Heart left ventricle (tissue), 16 donors: ENCODE measurements around the gene CDHR5. TPM values are rescaled to one million over a fixed set of nuclear protein-coding genes. Genes with fewer than 3 reads are reported as not detected.

Source experiments
- ATAC-seq, 4 donors: fragments of 200-7000 bp; cut with Tn5 transposase; one replicate each; pipeline ENCODE4 v1.9.1; 2020 to 2022; ENCODE audit warnings: moderate library complexity in 4 of 4, mild to moderate bottlenecking in 3 of 4, moderate number of reproducible peaks in 1 of 4
- DNase-seq, 5 donors: peaks; one replicate each; pipeline ENCODE4 v3.0.0-alpha.2; 2020
- H3K27ac ChIP-seq, 12 donors: fragments of 200-600 bp; sonication (generic) in 4 of 12; one replicate each; pipeline versions ENCODE4 v1.5.0 to v1.8.0; 2016 to 2022; ENCODE audit warnings: mild to moderate bottlenecking in 2 of 12
- H3K27me3 ChIP-seq, 9 donors: fragments of 200-600 bp; sonication (generic) in 2 of 9; one replicate each; pipeline versions ENCODE4 v1.5.1 to v1.8.0; 2016 to 2022; ENCODE audit warnings: mild to moderate bottlenecking in 3 of 9
- H3K36me3 ChIP-seq, 9 donors: fragments of 200-600 bp; sonication (generic) in 2 of 9; one replicate each; pipeline versions ENCODE4 v1.5.0 to v1.8.0; 2018 to 2022; ENCODE audit warnings: mild to moderate bottlenecking in 2 of 9
- H3K4me1 ChIP-seq, 12 donors: fragments of 200-600 bp; sonication (generic) in 4 of 12; one replicate each; pipeline versions ENCODE4 v1.5.0 to v1.8.0; 2016 to 2022; ENCODE audit warnings: mild to moderate bottlenecking in 3 of 12
- H3K4me3 ChIP-seq, 12 donors: fragments of 200-600 bp; sonication (generic) in 4 of 12; one replicate each; pipeline versions ENCODE4 v1.5.0 to v1.8.0; 2017 to 2022; ENCODE audit warnings: mild to moderate bottlenecking in 9 of 12, moderate library complexity in 4 of 12
- H3K9me3 ChIP-seq, 12 donors: fragments of 200-600 bp; sonication (generic) in 4 of 12; one replicate each; pipeline versions ENCODE4 v1.5.0 to v1.8.0; 2016 to 2022; ENCODE audit warnings: mild to moderate bottlenecking in 1 of 12
- POLR2A ChIP-seq, 2 donors: fragments of 450-650 bp; IDR thresholded peaks; one replicate each; pipeline ENCODE4 v1.6.1; 2017; ENCODE audit warnings: antibody characterized with exemption in 2 of 2, mild to moderate bottlenecking in 2 of 2, moderate library complexity in 2 of 2
- WGBS, 4 donors: extraction: QIAGEN DNeasy Blood & Tissue Kit in 2 of 4; methylation state at CpG; one replicate each; pipeline versions ENCODE4 v1.1.5 to v1.1.7; 2013 to 2018; 5-methylcytosine and 5-hydroxymethylcytosine counted together
- intact Hi-C, 10 donors: fragments of 100-400 bp; cut with DNase I; formaldehyde crosslinking; loops; one replicate each; pipeline versions ENCODE4 v1.11.1 to v1.14.2; 2022
- polyA plus RNA-seq, 2 donors: library from polyadenylated mRNA; stranded (reverse); fragments of 200-250 nt; gene quantifications; one replicate each; pipeline ENCODE4 v1.2.3, GENCODE V29; 2013
- total RNA-seq, 9 donors: library from RNA; depleted of rRNA in 2 of 9; stranded (reverse); fragments of >200 nt in 2 of 9; fragmentation: NEBNext Ultra II Directional in 3 of 9; extraction: Animal tissue kit (Norgen Biotek cat#: 25700) in 3 of 9; gene quantifications; one replicate each; pipeline versions ENCODE4 v1.1.0 to v1.2.4, GENCODE V29; 2016 to 2023
- TF ChIP-seq, protein P1 (sequence below), 12 donors: fragments of 200-600 bp; sonication (generic) in 4 of 12; IDR thresholded peaks; one replicate each; pipeline versions ENCODE4 v1.5.0 to v1.8.0; 2018 to 2022; ENCODE audit warnings: antibody characterized with exemption in 12 of 12, mild to moderate bottlenecking in 5 of 12
- donor health status: ischemic (EF 13 %, LVEDD 7.1; RV severe dilation, severe dysfunction).
- donor health status: healthy with polysubstance abuse.
- donor health status: DM: no; HTN: yes; CAD: no.
- donor health status: DM: no; HTN: no; CAD: no.
- donor health status: ischemic (EF 25% LVEDD 6.9; RV normal size, moderate dysfunction).
- donor health status: ischemic (EF 25% LVEDD 5.7; RV mildly dilated, moderate dysfunction).
- donor health status: healthy.
- donor health status: DM: yes; HTN: yes; CAD: no.
- donor health status: ischemic (EF 35%, LVEDD 5.7; RV mildly dilated, moderate dysfunction).
- donor health status: nonischemic (EF 11% LVEDD 7.7; RV severe dilation, severe dysfunction).
- donor health status: DM: yes; HTN: yes; CAD: no.
- donor health status: PGD.
- donor health status: ischemic (EF 29% LVEDD 5.4; RV normal size, mild dysfunction).
- donor health status: nonischemic (EF 23%, LVEDD 6.1; RV moderate dilation, normal function).

The CDHR5 gene
- total and polyA plus RNA-seq, 11 donors: 0.07 TPM; not detected in 10

DNA sequence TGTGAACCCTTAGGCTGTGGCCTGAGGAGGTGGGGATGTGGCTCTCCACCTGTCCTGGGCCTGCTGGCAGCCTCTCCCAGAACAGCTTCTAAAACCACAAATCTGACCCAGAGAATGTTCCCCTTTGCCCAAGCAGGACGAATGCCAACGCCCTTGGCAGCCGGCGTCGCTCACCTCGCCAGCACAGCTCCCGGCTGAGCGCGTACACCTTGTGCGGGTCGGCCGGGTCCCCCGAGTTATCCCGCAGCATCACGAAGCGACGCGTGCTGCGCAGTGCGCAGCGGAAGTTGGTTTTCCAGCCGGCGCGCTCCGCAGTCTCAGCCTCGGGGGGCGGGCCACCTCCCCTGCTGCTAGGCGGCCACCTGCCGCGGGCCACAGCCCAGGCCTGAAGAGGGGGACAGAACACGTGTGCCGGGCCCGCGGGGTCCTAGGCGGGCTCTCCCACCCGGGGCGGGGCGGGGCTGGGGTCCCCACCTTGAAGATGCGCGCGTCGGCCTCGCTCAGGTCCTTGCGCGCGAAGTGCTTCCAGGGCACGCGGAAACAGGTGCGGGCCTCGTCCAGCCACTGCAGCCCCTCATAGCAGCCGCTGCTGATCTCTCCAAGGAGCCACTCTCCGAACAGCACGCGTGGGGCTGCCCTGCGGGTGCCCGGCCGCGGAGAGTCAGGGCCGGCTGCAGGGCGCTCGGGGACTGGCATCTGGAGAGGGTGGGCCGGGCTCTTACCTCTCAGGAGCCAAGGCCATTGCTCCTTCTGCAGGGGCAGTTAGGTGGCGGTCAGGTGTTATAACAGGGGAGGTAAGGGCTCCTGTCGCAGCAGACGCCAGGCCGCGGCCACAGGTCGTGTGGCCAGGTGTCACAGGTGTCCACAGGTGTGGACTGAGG is 9.9 kb downstream of the CDHR5 start:
- Histone ChIP-seq H3K4me3 (peak overlapping the region; percentile 25 to 90 (median 70)), H3K4me1 (peaks cover 8 to 38% (median 22%) of the 10 kb centered on the region in 12 donors), H3K27me3 (no peaks in the 10 kb centered on the region), H3K27ac (peak overlapping the region; percentile 76 to 99 (median 92)), H3K36me3 (peaks cover 0 to 52% (median 35%) of the 10 kb centered on the region in 9 donors), H3K9me3 (no peaks in the 10 kb centered on the region)
- intact Hi-C loops: loop anchor here in 3 of 10 donors (2.0 to 5.0 kb wide), 3 partner anchors 38 to 77 kb away; partner anchors contain the start of gene PHRF1 (in 2 of the 3)
- ATAC-seq (peak in 3 of 4 donors; percentile 0 to 10 (median 3)), DNase-seq (peak in 2 of 5 donors; percentile 58 to 74)
- TF ChIP-seq, protein P1, sequence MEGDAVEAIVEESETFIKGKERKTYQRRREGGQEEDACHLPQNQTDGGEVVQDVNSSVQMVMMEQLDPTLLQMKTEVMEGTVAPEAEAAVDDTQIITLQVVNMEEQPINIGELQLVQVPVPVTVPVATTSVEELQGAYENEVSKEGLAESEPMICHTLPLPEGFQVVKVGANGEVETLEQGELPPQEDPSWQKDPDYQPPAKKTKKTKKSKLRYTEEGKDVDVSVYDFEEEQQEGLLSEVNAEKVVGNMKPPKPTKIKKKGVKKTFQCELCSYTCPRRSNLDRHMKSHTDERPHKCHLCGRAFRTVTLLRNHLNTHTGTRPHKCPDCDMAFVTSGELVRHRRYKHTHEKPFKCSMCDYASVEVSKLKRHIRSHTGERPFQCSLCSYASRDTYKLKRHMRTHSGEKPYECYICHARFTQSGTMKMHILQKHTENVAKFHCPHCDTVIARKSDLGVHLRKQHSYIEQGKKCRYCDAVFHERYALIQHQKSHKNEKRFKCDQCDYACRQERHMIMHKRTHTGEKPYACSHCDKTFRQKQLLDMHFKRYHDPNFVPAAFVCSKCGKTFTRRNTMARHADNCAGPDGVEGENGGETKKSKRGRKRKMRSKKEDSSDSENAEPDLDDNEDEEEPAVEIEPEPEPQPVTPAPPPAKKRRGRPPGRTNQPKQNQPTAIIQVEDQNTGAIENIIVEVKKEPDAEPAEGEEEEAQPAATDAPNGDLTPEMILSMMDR (IDR thresholded peaks at IDR 0.05): no peak
- TF ChIP-seq POLR2A (IDR thresholded peaks at IDR 0.05): no peak
- WGBS, 4 donors: 48 to 64% (median 51%) methylated on average over 38 to 68 of the region's 68 CpGs

DNA sequence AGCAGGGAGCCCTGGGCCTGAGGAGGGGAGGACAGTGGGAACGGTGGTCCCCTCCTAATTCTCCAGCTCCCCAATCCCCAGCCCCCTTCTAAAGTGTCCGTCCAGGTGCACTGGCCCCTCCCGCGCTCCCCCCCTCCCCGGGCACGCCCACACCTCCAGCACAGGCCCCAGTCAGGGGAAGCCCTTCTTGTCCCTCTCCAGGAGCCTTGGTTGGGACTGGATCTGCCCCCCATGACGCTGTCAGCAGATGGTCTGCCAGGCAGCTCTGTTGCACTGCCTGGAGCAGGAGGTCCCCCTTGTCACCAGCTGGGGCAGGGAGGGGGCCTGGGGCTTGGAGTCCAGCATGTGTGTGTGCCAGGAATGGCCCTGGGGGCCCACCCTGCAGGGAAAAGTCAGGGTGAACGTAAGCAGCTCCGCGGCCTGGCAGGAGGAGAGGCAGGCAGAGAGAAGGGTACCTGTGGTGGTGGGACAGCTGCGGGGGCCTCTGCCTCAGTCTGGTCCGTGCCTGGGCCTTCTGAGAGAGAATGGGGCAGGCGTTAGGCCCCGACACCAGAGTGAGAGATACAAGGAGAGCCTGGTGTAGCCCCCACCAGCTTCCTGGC is 10.6 kb downstream of the CDHR5 start:
- no peaks in the 10 kb centered on the region for H3K27me3 ChIP-seq
- peak overlapping the region in 10 of 12 donors; percentile 58 to 90 (median 72) for H3K4me3 ChIP-seq
- no peak for ATAC-seq
- H3K27ac ChIP-seq: peak overlapping the region; percentile 76 to 99 (median 92)
- intact Hi-C loops: loop anchor here in 2 of 10 donors (2.0 to 5.0 kb wide), 3 partner anchors 37 to 78 kb away; partner anchors contain the start of gene PHRF1 (in 1 of the 2)
- peaks cover 8 to 38% (median 22%) of the 10 kb centered on the region in 12 donors for H3K4me1 ChIP-seq
- peaks cover 0 to 59% (median 41%) of the 10 kb centered on the region in 9 donors for H3K36me3 ChIP-seq
- no peaks in the 10 kb centered on the region for H3K9me3 ChIP-seq
- 64 to 74% (median 69%) methylated on average over 12 to 14 of the region's 14 CpGs for WGBS, 4 donors
- TF ChIP-seq, protein P1 (IDR thresholded peaks at IDR 0.05): no peak
- TF ChIP-seq POLR2A (IDR thresholded peaks at IDR 0.05): no peak
- DNase-seq: peak in 1 of 5 donors; percentile 67

DNA sequence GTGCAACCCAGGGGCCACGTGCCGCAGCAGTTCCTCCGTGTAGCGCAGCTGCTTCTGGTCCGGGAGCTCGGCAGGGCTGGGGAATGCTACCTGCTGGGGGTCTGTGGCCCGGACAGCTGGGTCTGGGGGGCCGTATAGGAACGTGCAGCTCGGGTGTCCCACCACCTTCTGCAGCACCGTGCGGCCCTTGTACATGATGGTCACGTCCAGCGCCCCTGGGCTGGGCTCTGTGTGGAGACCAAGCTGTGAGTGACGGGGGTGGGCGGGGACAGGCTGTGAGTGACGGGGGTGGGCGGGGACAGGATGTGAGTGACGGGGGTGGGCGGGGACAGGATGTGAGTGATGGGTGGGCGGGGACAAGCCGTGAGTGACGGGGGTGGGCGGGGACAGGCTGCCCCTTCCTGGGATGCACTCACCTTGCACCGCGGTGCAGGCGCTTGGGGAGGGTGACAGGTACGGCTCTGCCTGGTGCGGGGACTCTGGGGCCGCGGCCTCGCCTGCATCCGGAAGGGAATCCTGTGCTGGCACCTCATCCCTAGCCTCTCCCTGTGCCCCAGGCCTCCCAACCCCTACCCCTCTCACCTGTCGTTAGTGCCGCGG is 11.3 kb downstream of the CDHR5 start:
- peak in 3 of 4 donors; percentile 0 to 3 (median 1) for ATAC-seq
- H3K4me3 ChIP-seq: peak overlapping the region in 4 of 12 donors; percentile 69 to 90 (median 82)
- H3K4me1 ChIP-seq: peaks cover 8 to 44% (median 27%) of the 10 kb centered on the region in 12 donors
- 66 to 76% (median 72%) methylated on average over 13 to 36 of the region's 36 CpGs for WGBS, 4 donors
- intact Hi-C loops: loop anchor here in 2 of 10 donors (5.0 kb wide), 2 partner anchors 36 to 79 kb away; partner anchors contain the start of gene PHRF1 (in 1 of the 2)
- no peaks in the 10 kb centered on the region for H3K9me3 ChIP-seq
- H3K36me3 ChIP-seq: peaks cover 0 to 65% (median 47%) of the 10 kb centered on the region in 9 donors
- H3K27ac ChIP-seq: peak overlapping the region in 10 of 12 donors; percentile 13 to 99 (median 92)
- no peak for TF ChIP-seq POLR2A (IDR thresholded peaks at IDR 0.05)
- TF ChIP-seq, protein P1 (IDR thresholded peaks at IDR 0.05): no peak
- H3K27me3 ChIP-seq: no peaks in the 10 kb centered on the region
- peak; percentile 59 to 82 (median 73) for DNase-seq
